ENCODE results near the gene PXYLP1. TPM values are rescaled to one million over a fixed set of nuclear protein-coding genes. Genes with fewer than 3 reads are reported as not detected.
"Not testable (repeated sequence)": the region's sequence is repeated elsewhere in the genome, so short reads cannot be mapped to it uniquely, and the experiment has no call there.

PXYLP1 gene
- total RNA-seq, 1 donor from 2014 or later, result 32.6 TPM

- intact Hi-C loops (cut with micrococcal nuclease), result no loop called here
Measured at GRCh38 chr3:141289228-141289772, 57.7 kb downstream of the PXYLP1 start.

DNA sequence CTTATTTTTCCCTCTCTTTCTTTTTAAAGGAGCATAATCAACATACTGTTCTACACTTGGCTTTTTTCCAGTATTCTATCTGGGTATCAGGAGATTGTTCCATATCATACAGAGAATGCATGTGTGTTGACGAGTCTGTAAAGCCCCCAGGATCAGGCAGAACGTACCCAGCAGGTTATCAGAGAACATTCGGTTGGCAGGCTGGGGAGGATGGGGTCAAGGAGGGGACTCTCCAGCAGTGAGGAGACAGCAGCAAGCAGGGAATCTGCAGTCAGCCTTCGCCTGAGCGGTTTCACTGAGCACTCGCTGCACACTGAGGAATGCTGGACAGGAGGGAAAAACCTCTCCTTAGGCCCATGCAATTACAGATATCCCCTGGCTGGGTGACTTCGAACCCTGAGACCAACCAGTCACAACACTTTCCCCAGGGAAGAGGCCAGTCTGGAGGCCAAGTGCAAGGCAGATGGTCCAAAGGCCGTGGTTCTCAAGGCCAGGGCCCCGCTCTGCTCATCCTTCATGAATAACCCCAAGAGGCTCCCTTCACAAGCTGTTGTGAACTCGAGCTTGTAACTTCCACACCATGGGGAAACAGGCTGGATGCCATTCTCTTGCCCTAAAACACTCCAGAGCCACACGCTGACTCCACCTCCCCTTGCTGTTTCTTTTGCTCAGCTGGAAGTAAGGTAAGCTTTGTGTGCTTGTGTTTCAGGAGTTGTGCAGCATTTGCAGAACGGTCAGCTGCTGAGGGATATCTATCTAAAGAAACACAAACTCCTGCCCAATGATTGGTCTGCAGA lies 60.1 kb downstream of the PXYLP1 start:
- intact Hi-C loops (cut with micrococcal nuclease), result no loop called here

- intact Hi-C loops (cut with micrococcal nuclease), result no loop called here
Measured at GRCh38 chr3:141292356-141293058, 60.9 kb downstream of the PXYLP1 start.

DNA sequence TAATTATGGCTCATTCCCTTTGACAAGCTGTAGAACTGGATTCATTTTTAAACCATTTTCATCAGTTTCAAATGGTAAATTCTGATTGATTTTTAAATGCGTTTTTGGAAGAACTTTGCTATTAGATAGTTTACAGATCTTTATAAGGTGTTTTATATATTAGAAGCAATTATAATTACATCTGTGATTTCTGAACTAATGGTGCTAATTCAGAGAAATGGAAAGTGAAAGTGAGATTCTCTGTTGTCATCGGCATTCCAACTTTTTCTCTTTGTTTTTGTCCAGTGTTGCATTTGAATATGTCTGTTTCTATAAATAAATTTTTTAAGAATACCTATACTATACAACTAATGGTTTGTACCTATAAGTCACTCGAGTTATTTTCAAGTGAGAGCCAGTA lies 62.7 kb downstream of the PXYLP1 start:
- intact Hi-C loops (cut with micrococcal nuclease), result no loop called here

DNA sequence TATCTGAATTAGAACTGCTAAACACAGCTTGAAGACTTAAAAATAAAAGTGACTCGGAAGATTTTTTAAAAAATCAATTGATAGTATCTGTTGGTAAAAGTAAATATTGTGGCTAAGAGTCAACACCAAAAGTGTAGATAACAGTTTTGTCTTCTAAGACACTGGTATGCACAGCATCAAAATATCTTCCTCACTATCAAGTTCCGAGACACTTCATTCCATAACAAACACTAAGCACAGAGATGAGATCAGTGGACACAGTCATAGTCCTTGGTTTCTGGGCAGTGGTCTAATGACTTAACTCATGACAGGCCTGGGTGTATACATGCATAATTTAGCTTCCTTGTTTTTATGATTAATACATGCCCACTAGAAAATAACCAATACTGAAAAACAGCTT lies 63.2 kb downstream of the PXYLP1 start:
- intact Hi-C loops (cut with micrococcal nuclease), result no loop called here

GRCh38 chr3:141300426-141300825 lies 68.8 kb downstream of the PXYLP1 start:
- intact Hi-C loops (cut with micrococcal nuclease), result not testable (repeated sequence)

DNA sequence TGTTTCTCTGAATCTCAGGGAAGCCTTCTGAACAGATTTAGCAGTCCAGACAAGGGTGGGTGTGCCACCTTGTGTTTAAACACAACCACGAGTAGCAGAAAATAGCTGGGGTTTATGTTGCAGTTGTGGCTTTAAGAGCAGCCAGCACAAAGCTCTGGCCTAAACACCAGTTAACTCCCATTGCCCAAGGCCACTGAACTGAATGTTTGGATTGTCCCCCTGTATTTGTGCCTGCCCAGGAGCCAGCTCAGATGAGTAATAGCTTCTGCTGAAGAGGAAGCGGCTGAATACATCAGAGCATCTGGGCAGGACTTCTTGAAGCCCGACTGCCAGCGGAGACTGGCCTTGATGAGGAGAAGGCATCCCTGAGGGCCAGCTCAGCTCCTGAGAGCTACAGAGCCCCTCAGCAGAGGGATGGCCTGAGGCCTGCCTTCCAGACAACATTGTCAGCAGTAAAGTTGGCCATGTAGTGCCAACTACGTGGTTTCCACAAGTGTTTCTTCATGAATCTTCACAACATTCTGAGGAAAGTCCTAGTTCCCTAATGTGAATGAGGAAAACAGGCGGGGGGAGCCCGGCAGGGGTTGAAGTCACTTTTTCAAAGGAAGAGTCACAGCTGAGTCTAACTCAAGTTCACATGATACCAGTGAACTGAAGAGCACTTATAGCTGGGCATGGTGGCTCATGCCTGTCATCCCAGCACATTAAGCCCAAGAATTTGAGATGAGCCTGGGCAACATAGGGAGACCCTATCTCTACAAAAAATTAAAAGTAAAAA lies 70.9 kb downstream of the PXYLP1 start:
- intact Hi-C loops (cut with micrococcal nuclease), result loop anchor here (1.0 kb wide), 1 partner anchor 150 kb away; no protein-coding TSS in a partner anchor

- intact Hi-C loops (cut with micrococcal nuclease), result loop anchor here (1.0 kb wide), 1 partner anchor 149 kb away; no protein-coding TSS in a partner anchor
Measured at GRCh38 chr3:141303481-141304223, 72.0 kb downstream of the PXYLP1 start.

GRCh38 chr3:141305436-141305835 lies 73.8 kb downstream of the PXYLP1 start:
- intact Hi-C loops (cut with micrococcal nuclease), result no loop called here

GRCh38 chr3:141306276-141306675 lies 74.7 kb downstream of the PXYLP1 start:
- intact Hi-C loops (cut with micrococcal nuclease), result no loop called here

DNA sequence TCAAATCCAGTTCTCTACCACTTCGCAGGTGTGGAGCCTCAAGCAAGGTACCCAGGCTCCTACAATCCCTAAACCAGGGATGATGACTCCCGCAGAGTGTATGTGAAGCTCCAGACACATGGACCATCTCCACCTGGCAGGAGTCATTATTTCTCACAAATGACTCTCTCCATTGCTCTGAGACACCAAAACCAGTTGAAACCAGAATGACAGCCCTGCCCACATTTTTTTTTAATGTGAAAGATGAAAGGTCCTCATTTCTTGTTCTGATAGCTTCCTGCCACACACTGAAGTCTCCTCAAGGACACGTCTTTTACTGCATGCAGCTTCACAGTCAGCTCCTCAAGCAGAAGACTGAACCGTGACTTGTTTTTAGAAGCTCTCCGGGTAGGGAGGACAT lies 75.3 kb downstream of the PXYLP1 start:
- intact Hi-C loops (cut with micrococcal nuclease), result no loop called here

DNA sequence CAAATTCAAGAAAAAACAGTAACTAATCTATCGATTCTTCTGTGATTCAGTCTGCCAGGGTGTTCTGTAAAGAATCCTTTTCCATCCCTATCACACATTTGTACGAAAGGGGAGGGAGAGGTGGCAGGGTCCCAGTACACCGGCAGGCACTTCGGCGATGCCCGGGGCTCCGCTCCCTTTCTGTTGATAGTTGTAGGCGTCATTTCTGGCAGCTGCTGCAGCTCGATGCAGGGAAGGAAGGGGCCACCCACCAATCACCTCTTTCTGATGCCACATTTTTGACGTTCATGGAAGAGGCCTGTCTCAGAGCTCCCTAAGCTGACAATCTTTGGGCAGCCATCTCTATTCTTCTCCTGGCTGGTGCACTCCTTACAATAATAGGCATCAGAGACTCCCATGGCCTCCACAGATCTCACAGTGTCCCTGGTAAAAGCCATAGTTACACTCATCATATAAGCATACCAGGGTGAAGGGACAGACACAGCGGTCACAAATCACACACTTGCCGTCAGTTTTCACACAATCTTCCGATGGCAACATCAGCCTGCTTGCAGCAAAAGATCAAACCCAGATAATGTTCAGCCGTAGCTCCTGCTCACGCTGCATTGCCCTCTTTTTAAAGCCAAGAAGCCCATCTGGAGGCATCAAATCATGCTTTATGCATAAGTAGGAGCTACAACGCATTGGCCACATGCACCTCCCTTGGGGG lies 75.9 kb downstream of the PXYLP1 start:
- intact Hi-C loops (cut with micrococcal nuclease), result no loop called here

DNA sequence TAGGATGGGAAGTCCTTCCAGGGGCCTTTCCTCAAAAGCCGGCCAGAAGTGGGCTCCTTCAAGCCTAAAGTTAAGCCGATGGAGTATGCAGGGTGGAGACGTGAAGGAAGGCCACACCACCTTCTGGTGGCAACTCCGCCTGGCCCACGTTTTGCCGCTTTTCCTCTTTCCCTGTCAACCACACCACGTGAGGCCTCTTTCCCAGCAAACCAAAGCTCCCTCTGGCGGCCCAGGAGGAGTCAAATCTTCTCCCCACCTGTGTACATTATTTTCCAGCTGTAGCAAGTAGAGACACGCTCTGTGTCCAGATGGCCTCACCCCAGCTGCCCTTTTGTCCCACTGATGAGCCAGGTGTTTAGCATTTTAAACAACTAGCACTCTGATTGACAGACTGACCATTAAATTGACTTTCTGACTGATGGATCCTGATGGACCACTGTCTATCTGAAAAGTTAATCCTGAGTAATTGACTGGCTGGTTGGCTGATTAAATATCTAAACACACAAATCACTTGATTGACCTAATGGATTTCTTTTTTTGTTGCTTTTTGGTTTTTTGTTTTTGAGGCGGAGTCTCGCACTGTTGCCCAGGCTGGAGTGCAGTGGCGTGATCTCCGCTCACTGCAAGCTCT lies 77.1 kb downstream of the PXYLP1 start:
- intact Hi-C loops (cut with micrococcal nuclease), result no loop called here

- intact Hi-C loops (cut with micrococcal nuclease), result loop anchor here (1.0 to 10.0 kb wide), 13 partner anchors 50 to 1136 kb away; partner anchors contain the start of genes ATP1B3, RASA2 and RNF7
Measured at GRCh38 chr3:141311170-141311495, 79.5 kb downstream of the PXYLP1 start.

- intact Hi-C loops (cut with micrococcal nuclease), result loop anchor here (1.0 to 10.0 kb wide), 14 partner anchors 49 to 1135 kb away; partner anchors contain the start of genes ATP1B3, RASA2 and RNF7
Measured at GRCh38 chr3:141311496-141312353, 80.1 kb downstream of the PXYLP1 start.

DNA sequence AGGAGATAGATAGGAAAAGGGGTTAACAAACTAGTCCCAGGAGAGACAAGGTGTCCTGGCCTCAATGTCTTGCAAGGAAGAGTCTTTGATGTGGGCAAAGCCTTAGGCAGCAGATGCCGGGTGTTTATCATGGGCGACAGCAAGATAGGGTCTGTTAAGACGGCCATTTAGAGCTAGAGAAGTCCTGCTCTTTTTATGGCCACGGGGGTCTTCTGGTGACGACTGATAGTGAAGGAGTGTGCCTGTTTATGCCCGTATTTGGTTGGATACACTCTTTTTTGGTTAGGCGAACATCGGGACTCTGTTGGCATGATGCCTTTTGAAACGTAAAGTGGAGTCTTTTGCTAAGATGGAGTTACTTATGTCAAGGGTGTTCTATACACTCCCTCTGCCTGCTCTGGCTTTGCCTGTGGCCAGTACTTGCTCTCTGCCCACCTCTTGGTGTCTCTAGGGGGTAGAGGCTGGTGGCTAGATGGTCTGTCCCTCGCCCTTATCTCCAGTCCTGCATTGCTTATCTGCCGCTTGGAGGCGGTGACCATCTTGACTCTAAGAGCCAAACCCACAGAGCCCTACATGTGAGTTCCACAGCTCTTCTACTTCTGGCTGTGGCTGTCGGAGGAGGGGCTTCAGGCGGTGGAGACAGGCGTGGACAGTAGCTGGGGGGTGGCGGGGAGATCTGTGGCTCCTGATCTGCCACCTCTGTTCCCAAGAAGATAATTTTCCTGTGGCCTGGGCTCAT lies 80.9 kb downstream of the PXYLP1 start:
- intact Hi-C loops (cut with micrococcal nuclease), result loop anchor here (1.0 to 10.0 kb wide), 3 partner anchors 143 to 485 kb away; no protein-coding TSS in a partner anchor

GRCh38 chr3:141313093-141313683 lies 81.6 kb downstream of the PXYLP1 start:
- intact Hi-C loops (cut with micrococcal nuclease), result loop anchor here (5.0 to 10.0 kb wide), 2 partner anchors 332 to 484 kb away; no protein-coding TSS in a partner anchor

Data from T-helper 2 cell treated with Interferon-gamma antibody and Interleukin-4, amounts not matched to agents 100 ng/mL and 5 ng/mL, for 36 hours (primary cell).